K562 (cell line): ENCODE results near the gene SPAG9. TPM values are rescaled to one million over a fixed set of nuclear protein-coding genes. Genes with fewer than 3 reads are reported as not detected.

Experiments used
- EHMT2 ChIP-seq: fragments of 450-650 bp; IDR thresholded peaks from 2 replicates; pipeline ENCODE4 v1.6.1; 2018; ENCODE audit warnings: antibody characterized with exemption
- ETS1 ChIP-seq: conservative IDR thresholded peaks from 2 replicates; pipeline ENCODE4 v1.6.1; 2011; ENCODE audit warnings: low read depth, mild to moderate bottlenecking, low read length; ENCODE audit not compliant: control insufficient read depth
- MNT ChIP-seq, 2 experiments: fragments of 450-650 bp; conservative IDR thresholded peaks; 2 replicates each; pipeline ENCODE4 v1.6.1; 2017; ENCODE audit warnings: mild to moderate bottlenecking in 2 of 2, moderate library complexity in 2 of 2
- TFAP4 ChIP-seq: sonication (generic); formaldehyde crosslinking; IDR thresholded peaks from 2 replicates; pipeline ENCODE4 v1.8.0; 2022; ENCODE audit warnings: missing genetic modification reagents, mild to moderate bottlenecking, moderate library complexity, borderline replicate concordance
- ZNF589 ChIP-seq: fragments of 200-800 bp; sonication (Bioruptor generic); IDR thresholded peaks from 2 replicates; pipeline ENCODE4 v1.6.1; 2016; ENCODE audit warnings: low read depth, missing genetic modification characterization, missing compliant biosample characterization
- ZNF75A ChIP-seq: fragments of 450-650 bp; formaldehyde crosslinking; IDR thresholded peaks from 2 replicates; pipeline ENCODE4 v1.4.0; 2020; ENCODE audit warnings: mild to moderate bottlenecking
- polyA plus RNA-seq, 8 experiments: library from polyadenylated mRNA; depleted of rRNA in 4 of 8; stranded (reverse) in 5 of 8; unstranded in 3 of 8; fragments of >200 nt; fragmentation: Nextera tagmentation in 2 of 8; fragmentation: Illumina TruSeq in 1 of 8; extraction: Ambion mirVana in 2 of 8; extraction: Trizol in 1 of 8; gene quantifications; 2 replicates each; pipeline versions ENCODE4 v1.2.1 to v1.2.3, GENCODE V29; 2011 to 2014; ENCODE audit warnings: inconsistent platforms in 1 of 8, missing spikeins in 1 of 8
- total RNA-seq, 7 experiments: library from RNA; depleted of rRNA in 6 of 7; stranded (reverse); fragments of >200 nt in 6 of 7; fragmentation: Illumina TruSeq in 2 of 7; extraction: Trizol in 2 of 7; gene quantifications; 2 replicates each; pipeline versions ENCODE4 v1.2.1 to v1.2.3, GENCODE V29; 2011 to 2021; ENCODE audit warnings: low replicate concordance in 1 of 7
- TF ChIP-seq, protein P1 (sequence below), 2 experiments: fragments of 450-650 bp; IDR thresholded peaks; 2 replicates each; pipeline ENCODE4 v1.6.1; 2016; ENCODE audit warnings: mild to moderate bottlenecking in 2 of 2, borderline replicate concordance in 1 of 2, low read depth in 1 of 2, moderate library complexity in 1 of 2
- TF ChIP-seq, protein P2 (sequence below), 3 experiments: IDR thresholded peaks in 2 of 3; conservative IDR thresholded peaks in 1 of 3; 2 replicates each; pipeline ENCODE4 v1.5.1; 2011 to 2012; ENCODE audit warnings: low read length in 3 of 3, mild to moderate bottlenecking in 3 of 3, control low read depth in 2 of 3, improper control_type of control experiment in 1 of 3, inconsistent platforms in 1 of 3, low read depth in 1 of 3, mixed read lengths in 1 of 3, moderate library complexity in 1 of 3; ENCODE audit not compliant: insufficient read depth in 2 of 3

Gene SPAG9
- total and polyA plus RNA-seq, 9 of the 15 experiments (the other 6 are each of a cell fraction or from before 2014, with no cell fraction given): 12.2 to 99.2 (median 58.2) TPM

DNA sequence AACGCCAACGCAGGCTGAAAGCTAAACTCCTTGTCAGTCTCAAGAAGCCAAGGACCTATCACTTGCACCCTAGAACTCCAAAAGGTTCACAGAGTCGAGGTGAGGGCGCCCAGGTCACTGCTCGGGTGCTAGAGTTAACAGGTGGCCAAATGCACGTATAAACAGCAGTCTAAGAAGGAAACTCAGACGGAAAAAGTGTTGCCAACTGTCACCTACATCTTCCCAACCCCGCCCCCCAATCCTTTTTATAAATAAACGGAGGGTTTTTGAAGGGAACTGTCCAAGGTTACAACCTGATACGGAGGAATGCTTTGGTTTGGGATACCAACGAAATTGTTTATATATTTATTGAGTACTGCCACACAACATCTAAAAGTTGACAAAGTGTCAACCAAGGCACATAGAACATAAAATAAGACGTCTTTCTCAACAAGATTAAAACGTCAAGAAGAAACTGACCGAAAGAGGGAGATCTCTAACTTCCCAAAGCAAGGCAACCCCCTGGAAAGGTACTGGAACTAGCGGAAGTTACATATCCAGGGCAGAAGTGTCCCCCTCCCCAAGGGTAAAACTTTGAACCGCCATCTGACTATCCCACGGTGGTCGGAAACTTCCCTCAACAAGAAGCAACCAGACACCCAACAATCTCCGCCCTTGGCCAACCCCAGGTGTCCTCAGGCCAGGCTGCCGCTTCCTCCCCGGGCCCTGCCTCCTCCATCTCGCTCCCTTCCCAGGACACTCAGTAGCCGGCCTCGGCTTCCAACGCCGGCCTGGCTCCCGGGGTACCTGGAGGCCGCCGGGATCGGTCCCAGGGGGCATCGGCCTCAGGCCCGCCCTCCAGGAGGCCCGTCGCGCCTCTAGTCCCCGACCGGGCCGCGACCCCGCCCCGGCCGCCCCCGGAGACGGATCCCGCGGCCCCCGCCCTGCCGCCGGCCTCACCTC lies 982 bp downstream of the SPAG9 start (continued):
- TF ChIP-seq, protein P1, sequence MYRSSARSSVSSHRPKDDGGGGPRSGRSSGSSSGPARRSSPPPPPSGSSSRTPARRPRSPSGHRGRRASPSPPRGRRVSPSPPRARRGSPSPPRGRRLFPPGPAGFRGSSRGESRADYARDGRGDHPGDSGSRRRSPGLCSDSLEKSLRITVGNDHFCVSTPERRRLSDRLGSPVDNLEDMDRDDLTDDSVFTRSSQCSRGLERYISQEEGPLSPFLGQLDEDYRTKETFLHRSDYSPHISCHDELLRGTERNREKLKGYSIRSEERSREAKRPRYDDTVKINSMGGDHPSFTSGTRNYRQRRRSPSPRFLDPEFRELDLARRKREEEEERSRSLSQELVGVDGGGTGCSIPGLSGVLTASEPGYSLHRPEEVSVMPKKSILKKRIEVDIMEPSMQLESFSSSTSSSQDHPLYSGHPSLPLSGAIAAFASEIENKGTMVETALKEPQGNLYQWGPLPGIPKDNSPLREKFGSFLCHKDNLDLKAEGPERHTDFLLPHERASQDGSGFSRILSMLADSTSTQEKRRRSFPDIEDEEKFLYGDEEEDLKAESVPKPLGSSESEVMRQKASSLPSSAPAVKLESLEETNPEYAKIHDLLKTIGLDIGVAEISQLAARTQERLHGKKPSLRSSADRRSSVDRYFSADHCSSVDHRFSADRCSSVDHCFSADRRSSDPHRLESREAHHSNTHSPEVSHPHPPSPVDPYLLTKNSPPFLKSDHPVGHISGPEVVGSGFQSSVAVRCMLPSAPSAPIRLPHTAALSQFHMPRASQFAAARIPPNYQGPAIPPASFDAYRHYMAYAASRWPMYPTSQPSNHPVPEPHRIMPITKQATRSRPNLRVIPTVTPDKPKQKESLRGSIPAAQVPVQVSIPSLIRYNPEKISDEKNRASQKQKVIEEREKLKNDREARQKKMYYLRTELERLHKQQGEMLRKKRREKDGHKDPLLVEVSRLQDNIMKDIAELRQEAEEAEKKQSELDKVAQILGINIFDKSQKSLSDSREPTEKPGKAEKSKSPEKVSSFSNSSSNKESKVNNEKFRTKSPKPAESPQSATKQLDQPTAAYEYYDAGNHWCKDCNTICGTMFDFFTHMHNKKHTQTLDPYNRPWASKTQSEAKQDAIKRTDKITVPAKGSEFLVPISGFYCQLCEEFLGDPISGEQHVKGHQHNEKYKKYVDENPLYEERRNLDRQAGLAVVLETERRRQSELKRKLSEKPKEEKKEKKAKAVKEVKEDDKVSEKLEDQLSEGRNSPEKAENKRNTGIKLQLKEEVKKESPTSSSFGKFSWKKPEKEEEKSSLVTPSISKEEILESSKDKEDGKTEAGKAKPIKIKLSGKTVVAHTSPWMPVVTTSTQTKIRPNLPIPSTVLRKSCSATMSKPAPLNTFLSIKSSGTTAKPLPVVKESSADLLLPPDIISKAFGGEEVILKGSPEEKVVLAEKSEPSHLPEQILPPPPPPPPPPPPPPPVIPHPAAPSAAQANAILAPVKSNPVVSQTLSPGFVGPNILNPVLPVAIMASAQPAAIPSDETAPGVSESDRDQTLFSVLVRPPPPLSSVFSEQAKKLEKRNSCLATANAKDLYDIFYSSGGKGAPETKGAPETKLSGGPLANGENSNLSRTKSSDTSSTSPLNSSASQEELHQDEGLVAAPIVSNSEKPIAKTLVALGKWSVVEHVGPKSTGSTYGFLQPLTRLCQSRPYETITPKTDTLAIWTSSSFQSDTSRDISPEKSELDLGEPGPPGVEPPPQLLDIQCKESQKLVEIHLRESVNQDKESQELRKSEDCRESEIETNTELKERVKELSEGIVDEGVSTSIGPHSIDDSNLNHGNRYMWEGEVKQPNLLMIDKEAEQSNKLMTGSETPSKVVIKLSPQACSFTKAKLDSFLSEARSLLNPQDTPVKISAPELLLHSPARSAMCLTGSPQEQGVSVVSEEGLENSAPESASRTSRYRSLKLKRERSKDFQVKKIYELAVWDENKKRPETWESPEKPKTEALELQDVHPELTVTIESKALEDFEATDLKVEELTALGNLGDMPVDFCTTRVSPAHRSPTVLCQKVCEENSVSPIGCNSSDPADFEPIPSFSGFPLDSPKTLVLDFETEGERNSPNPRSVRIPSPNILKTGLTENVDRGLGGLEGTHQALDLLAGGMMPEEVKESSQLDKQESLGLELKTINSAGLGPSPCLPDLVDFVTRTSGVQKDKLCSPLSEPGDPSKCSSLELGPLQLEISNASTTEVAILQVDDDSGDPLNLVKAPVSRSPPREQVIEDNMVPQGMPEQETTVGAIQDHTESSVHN (IDR thresholded peaks at IDR 0.05; ENCODE audit: borderline replicate concordance in 1 of 2, low read depth in 1 of 2): no peak
- peak; percentile 51 to 74 for TF ChIP-seq MNT (conservative IDR thresholded peaks at IDR 0.05)
- TF ChIP-seq ETS1: 0 out of 2 replicates have a peak, but pooled peaks have one; percentile 45
- TF ChIP-seq TFAP4 (CRISPR knock-in tag): no peak; the same call in 1 of the 2 replicates
- peak; percentile 68; the same call in 1 of the 2 replicates for TF ChIP-seq EHMT2
- no peak for TF ChIP-seq ZNF75A (CRISPR knock-in tag)
- TF ChIP-seq ZNF589 (CRISPR knock-in tag): no peak
- TF ChIP-seq, protein P2, sequence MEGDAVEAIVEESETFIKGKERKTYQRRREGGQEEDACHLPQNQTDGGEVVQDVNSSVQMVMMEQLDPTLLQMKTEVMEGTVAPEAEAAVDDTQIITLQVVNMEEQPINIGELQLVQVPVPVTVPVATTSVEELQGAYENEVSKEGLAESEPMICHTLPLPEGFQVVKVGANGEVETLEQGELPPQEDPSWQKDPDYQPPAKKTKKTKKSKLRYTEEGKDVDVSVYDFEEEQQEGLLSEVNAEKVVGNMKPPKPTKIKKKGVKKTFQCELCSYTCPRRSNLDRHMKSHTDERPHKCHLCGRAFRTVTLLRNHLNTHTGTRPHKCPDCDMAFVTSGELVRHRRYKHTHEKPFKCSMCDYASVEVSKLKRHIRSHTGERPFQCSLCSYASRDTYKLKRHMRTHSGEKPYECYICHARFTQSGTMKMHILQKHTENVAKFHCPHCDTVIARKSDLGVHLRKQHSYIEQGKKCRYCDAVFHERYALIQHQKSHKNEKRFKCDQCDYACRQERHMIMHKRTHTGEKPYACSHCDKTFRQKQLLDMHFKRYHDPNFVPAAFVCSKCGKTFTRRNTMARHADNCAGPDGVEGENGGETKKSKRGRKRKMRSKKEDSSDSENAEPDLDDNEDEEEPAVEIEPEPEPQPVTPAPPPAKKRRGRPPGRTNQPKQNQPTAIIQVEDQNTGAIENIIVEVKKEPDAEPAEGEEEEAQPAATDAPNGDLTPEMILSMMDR (IDR thresholded peaks at IDR 0.05 in 2 of 3, conservative IDR thresholded peaks at IDR 0.05 in 1 of 3; ENCODE audit: insufficient read depth in 2 of 3, low read depth in 1 of 3, low read length in 3 of 3): peak; percentile 17 to 65 (median 40); a peak in 3 of 6 replicates
